Left colon (tissue), 2 donors: ENCODE measurements around the gene TTLL13. TPM values are rescaled to one million over a fixed set of nuclear protein-coding genes. Genes with fewer than 3 reads are reported as not detected.
"Not testable (repeated sequence)": the region's sequence is repeated elsewhere in the genome, so short reads cannot be mapped to it uniquely, and the experiment has no call there.

ENCODE experiments used
- ATAC-seq: fragments of 200-7000 bp; cut with Tn5 transposase; one replicate; pipeline ENCODE4 v1.9.1; 2020; ENCODE audit warnings: mild to moderate bottlenecking, moderate library complexity
- DNase-seq, 2 donors: peaks; one replicate each; pipeline ENCODE4 v3.0.0-alpha.2; 2020
- intact Hi-C, 2 donors: fragments of 100-400 bp; cut with DNase I in 1 of 2; cut with micrococcal nuclease in 1 of 2; formaldehyde crosslinking; loops; one replicate each; pipeline versions ENCODE4 v1.11.2 to v1.14.0; 2022; cut with DNase I, micrococcal nuclease
- total RNA-seq, 2 donors: library from RNA; stranded (reverse); fragmentation: NEBNext Ultra II Directional; extraction: Animal tissue kit (Norgen Biotek cat#: 25700); gene quantifications; one replicate each; pipeline ENCODE4 v1.2.1, GENCODE V29; 2021
- donor health status: DM: no; HTN: no; CAD: no.
- donor health status: DM: yes; HTN: yes; CAD: no.

Gene TTLL13
- total RNA-seq, 2 donors from 2014 or later = 0.47 to 0.58 TPM

DNA sequence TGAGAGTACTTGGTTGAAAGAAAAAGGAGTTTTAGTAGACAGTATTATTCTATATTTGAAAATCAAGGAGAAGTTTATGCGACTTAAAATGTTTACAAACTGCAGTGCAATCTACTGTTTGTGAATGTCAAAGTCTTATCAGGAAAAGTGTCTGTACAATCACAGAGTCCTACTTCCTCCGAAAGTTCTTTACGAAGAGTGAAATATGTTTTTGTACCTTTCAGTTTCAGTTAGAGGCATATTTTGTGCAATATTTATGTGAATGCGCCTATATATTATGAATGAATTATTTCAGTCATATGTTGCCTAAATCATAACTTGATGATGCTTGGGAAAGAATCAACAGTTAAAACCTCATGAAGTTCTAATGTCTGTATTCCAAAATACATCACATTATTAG lies 47.7 kb downstream of the TTLL13 start:
- intact Hi-C loops = no loop called here
- no peak for DNase-seq
- ATAC-seq = no peak

DNA sequence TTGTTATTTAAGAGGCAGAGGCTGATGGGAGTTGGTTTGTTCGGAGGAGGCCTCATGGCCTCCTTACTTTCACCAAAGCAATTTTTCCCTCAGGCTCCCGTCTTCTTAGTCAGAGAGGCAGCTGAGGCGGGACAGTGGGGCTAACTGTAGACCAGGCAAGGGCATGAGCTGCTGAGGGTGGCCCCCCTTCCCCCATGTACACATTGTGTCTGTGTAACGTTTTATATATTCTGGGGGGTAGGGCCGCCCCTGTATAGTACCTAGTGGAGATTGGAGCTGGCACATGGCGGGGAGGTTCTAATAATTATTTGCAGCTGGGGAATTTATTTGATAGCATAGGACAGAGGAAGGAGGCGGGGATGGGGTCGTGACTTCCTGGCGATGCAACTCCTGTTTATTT lies 51.2 kb downstream of the TTLL13 start:
- DNase-seq (no peak), ATAC-seq (no peak)
- intact Hi-C loops = no loop called here

DNA sequence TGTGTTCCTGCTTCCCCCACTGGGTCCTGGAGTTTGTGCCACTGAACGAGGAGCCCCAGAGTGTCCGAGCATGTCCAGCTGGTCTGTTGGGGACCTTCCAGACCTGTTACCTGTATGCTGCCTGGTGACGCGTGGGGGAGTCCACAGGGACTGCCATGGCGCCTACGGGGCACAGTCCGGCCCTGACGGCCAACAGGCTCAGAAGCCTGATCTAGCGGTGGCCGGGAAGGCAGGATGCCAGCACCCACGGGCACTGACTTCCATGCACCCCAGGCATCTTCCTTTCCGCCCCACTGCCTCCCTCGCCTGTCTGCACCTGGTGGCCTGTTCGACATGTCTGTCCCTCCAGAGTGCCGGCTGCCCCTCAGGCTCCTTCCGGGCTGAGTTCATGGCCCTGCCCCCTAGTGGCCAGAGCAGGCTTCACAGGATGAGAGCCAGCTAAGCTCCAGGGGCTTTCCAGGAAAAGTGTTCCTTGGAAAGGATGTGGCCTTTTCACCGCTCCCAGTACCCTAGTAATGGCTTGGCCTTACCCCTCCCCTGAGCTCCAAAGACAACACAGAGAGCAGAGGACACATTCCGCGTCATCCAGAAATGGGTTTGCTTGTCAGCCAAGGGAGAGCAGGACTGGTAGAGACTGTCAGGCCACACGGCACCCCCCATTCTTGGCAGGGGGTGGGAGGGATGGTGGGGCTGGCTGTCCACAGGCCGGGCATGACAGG lies 51.8 kb downstream of the TTLL13 start:
- DNase-seq (peak; percentile 60 to 76), ATAC-seq (peak; percentile 62)

DNA sequence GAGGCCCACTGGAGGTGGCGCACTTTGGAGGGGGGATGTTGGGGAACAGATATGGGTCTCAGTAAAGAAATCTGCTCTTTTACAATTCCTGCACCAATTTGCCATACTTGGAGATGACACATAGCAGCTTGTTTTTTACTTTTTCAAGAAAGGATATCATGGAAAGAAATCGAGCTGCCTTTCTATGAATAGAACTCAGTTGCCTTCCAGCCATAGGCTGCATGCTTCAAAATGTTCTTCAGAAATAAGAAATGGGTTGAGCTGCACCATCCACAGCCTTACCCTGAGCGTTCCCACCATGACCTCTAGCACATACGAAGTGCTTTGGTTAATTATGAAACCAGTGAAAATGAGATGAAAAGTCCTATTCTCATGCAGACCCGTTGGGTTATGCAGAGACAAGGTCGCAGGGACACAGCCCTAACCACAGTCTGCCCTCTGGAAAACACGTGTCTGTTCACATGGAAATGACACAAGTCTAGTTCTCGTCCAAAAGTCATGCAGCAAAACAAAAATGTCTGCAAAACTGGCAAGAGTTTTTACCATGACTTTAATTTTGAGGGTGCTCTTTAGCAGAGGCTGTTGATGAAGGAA lies 52.4 kb downstream of the TTLL13 start:
- no peak for DNase-seq
- ATAC-seq = no peak
- intact Hi-C loops = no loop called here

More for the DNA sequence above, 51.8 kb downstream of the TTLL13 start:
- intact Hi-C loops = no loop called here

DNA sequence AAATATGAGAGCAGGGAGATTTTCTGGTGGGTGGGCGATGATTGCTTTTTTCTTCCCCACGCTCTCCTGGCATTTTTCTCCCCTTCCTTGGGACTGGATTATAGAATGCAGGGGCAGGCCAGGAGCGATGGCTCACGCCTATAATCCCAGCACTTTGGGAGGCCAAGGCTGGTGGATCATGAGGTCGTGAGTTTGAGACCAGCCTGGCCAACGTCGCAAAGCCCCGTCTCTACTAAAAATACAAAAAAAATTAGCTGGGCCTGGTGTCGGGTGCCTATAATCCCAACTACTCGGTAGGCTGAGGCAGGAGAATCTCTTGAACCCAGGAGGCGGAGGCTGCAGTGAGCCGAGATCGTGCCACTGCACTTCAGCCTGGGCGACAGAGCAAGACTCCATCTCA lies 56.0 kb downstream of the TTLL13 start:
- ATAC-seq, intact Hi-C loops, DNase-seq: not testable (repeated sequence)

DNA sequence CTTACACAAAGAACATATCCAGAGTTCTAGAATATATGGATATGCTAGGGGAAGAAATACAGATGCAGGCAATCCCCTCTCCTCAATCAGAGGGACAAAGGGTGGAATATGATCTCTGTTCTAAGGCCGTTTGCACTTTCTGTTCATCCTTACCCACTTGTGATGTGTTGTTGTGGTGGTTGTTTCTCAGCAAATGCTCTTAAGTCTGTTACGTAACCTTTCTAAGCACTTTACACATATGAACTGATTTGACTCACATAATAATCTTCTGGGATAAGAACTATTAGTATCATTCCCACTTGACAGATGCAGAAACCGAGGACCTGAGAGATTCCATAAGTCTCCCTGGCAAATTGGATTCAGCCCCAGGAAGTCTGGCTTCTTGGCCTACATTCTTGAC lies 56.6 kb downstream of the TTLL13 start:
- intact Hi-C loops = no loop called here
- DNase-seq (no peak), ATAC-seq (no peak)

DNA sequence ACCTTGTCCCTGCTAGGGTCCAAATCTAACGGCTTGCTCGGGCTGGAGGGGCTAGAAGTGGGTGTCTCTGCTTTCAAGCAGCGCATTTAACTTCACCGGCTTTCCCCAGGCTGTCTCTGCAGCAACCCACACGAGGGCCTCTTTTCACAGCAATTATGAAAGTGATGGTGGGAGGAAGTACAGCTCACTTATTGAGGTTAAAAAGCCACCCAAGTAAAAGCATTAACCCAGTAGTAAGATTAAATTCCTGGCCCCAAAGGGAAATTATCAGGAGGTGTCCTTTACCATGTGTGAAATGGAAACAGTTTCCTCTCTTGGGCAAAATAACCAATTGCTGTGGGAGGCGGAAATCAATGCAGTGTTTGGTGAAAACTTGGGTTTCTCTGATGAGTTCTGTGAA lies 57.2 kb downstream of the TTLL13 start:
- DNase-seq (no peak), ATAC-seq (no peak)
- intact Hi-C loops = no loop called here

DNA sequence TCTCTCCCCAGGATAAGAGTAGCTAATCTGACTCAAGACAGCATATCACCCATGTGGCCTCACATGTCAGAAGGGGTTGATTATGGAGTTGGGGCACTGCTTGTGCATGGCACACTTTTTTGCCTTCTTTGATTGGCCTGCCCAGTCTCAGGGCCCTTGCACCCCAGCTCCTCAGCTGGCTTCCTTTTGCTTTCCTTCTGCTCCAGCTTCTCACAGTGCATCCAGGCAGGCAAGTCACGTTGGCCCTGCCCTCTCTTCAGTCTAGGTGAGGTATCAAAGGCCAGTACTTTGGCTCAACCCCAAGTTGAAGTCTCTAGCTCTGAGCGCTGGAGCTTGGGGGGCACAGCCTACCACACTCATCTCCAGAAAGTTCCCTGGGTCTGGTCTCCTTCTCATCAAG lies 58.3 kb downstream of the TTLL13 start:
- intact Hi-C loops = no loop called here
- ATAC-seq (no peak), DNase-seq (no peak)

DNA sequence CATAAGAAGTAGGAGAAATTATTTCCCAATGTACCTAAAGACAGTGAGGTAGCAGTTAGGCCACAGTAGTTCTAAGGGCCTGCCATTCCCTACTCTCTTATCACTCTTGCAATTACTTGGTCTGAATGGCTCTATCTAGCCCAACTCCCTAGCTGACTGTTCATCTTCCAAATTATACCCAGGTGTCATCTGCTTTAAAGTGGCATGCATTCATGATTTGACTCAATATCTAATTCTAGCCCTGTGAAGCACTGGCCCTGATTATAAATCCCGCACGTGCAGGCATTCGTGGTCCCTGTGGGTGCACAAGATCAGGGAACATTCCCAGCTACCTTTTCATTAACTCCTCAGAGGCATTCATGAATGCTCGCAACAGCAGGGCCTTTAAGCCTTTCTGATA lies 59.7 kb downstream of the TTLL13 start:
- intact Hi-C loops = no loop called here
- DNase-seq (no peak), ATAC-seq (no peak)

Other genes with a start within 250 kb of the TTLL13 start
- gene ZNF710, start 248.2 kb upstream of the TTLL13 start, total RNA-seq = 10 to 100 TPM; 33.8 to 52.9 TPM
- gene IDH2, start 147.1 kb upstream of the TTLL13 start, total RNA-seq = 100 to 1,000 TPM; 110 to 185 TPM
- 100 to 1,000 TPM in 1 of 2 donors, 10 to 100 TPM in 1; 97.2 to 165 TPM for gene SEMA4B, start 48.2 kb upstream of the TTLL13 start, total RNA-seq
- 100 to 1,000 TPM; 235 to 242 TPM for gene CIB1, start 15.6 kb upstream of the TTLL13 start, total RNA-seq
- 10 to 100 TPM; 19.6 to 22.3 TPM for gene GDPGP1, start 15.3 kb upstream of the TTLL13 start, total RNA-seq
- gene NGRN, start 16.1 kb downstream of the TTLL13 start, total RNA-seq = 10 to 100 TPM; 47.8 to 57.0 TPM
- 10 to 100 TPM; 14.7 to 21.2 TPM for gene ZNF774, start 102.7 kb downstream of the TTLL13 start, total RNA-seq
- gene IQGAP1, start 138.7 kb downstream of the TTLL13 start, total RNA-seq = 100 to 1,000 TPM; 197 to 223 TPM